Fibroblast of peridontal ligament (primary cell): Measurements from ENCODE around the gene ZNF273.
A peak's percentile ranks its signal among the peaks of the same experiment; 100 is the strongest.
"Not testable (repeated sequence)": the region's sequence is repeated elsewhere in the genome, so short reads cannot be mapped to it uniquely, and the experiment has no call there.

Experiments used
- DNase-seq: peaks from one replicate; pipeline ENCODE4 v3.0.0-alpha.2; 2010; ENCODE audit errors: extremely low read depth

The ZNF273 gene

DNA sequence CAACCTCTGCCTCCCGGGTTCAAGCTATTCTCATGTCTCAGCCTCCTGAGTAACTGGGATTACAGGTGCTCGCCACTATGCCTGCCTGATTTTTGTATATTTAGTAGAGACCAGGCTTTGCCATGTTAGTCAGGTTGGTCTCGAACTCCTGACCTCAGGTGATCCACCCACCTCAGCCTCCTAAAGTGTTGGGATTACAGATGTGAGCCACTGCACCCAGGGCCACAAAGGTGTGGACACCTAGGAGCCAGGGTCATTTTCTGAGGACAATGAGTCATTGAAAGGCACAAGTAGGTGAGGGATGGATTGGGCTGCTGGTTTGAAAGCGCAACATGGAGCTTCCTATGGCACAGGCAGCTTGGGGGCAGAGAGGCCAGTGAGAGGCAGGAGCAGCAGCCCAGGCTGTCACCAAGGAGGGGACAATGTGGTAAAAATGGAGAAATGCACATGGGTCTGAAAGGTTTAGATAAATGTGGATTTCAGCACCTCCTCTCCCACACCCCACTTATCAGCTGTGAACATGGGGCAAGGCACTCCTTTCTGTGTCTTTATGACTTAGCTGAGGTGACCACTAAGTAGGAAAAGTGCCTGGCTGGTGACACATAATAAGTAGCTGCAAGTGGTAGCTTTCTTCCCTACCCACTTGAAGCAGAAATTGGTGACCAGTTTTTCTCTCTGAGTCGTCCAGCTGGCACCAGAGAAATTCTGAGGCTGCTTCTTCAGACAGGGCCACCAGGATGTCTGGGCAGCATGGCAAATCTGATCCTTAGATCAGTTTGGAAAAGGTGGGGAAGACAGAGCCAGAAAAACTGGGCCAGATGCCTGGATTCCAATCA is 41.8 kb downstream of the ZNF273 start:
- not testable (repeated sequence) for DNase-seq

DNA sequence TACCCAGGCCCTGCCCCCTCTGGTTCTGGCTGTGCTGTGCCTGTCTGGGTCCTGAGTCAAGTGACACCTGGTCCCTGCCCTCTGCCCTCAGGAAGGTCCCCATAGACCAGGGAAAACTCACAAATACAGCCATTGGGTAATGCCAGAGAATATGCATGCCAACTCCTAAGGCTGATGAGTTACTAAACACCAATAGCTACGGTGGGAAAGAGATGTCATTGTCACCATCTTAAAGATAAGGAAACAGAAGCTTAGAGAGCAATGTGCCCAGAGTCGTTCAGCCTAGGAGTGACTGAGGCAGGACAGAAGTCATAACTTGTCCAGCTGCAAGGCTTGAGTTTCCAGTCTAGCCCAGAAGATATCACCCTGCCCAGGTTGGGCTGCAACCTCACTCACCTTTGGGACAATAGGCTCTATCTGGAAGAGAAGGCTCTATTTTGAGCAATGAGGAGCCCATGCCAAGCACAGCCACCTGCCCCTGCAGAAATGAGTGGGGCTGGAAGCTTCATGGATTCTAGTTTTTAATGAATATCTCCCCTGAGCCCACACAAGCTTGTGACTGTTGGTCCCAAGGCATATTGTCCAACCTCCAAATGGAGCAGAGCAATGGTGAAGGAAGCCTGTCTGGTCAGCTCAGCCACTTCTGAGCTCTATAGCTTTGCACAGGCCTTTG is 42.6 kb downstream of the ZNF273 start:
- DNase-seq = no peak

DNA sequence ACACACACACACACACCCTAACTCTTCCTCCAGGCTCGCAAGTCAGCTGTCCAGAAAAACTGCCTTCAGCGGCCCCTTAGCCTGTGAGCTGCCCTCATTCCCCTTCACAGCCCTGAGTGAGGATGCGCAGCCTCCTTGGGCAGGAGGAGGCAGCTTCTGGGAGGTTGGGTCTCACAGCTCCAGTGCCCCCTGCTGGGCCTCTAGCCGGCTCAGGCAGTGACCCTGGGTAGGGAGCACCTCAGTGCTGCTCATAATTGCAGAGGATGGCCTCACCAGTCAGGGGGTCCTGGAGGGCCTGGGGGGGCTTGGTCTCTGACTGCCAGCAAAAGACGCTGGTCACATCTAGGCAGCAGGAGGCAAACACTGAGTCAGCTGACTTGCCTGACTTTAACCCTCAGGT is 43.7 kb downstream of the ZNF273 start:
- DNase-seq = no peak

DNA sequence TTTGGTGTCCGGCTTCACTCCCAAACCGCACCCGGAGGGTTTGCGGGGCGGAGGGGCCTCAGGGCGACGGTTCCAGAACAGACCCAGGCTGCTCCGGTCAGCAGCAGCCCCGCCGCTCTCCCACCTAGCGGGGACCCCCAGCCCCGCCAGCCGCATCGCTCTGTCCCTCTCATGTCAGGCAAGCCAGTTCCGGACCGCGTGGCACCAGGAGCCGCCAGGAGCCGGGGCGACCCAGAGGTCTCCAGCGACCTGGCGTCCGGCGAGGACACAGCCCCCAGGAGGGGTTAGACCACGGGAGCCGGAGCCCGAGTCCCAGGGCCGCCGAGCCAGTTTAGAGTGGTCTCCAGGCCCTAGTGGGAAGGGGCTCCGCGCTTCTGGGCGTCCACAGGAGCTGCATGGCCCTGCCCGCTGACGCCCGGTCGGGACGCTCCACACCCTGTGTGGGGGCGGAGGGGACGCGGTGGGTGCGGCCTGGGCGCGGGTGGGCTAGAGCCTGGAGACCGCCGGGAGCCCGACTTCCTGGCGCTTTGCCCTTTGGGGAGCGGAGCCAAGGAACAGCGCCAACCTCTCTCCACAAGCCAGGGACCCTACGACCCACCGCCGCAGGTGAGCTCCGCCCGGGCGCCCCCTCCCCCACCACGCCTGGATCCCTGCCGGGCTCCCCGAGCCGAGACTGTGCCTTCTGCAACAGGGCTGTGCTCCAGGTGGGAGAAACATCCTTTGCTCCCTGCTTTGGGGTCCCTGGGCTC is 44.4 kb downstream of the ZNF273 start:
- no peak for DNase-seq

DNA sequence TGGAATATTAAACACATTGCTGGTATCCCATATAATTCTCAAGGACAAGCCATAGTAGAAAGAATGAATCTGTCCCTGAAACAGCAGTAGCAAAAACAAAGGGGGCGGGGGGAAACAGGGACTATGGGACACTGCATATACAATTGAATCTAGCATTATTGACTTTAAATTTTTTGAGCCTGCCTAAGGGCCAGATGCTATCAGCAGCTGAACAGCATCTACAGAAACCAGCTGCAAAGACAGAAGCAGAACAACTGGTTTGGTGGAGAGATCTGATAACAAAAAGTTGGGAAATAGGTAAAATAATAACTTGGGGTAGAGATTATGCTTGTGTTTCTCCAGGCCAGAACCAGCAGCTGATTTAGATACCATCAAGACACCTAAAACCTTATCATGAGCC is 45.7 kb downstream of the ZNF273 start:
- DNase-seq = not testable (repeated sequence)

DNA sequence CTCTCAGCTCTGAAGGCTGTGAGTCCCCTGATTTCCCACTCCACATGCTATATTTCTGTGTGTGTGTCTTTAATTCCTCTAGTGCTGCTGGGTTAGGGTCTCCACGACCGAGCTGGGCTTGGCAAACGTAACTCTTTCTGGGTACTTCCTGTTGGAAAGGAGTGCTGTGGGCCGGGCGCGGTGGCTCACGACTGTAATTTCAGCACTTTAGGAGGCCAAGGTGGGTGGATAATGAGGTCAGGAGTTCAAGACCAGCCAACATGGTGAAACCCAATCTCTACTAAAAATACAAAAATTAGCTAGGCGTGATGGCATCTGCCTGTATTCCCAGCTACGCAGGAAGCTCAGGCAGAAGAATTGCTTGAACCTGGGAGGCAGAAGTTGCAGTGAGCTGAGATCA is 47.6 kb downstream of the ZNF273 start:
- not testable (repeated sequence) for DNase-seq

DNA sequence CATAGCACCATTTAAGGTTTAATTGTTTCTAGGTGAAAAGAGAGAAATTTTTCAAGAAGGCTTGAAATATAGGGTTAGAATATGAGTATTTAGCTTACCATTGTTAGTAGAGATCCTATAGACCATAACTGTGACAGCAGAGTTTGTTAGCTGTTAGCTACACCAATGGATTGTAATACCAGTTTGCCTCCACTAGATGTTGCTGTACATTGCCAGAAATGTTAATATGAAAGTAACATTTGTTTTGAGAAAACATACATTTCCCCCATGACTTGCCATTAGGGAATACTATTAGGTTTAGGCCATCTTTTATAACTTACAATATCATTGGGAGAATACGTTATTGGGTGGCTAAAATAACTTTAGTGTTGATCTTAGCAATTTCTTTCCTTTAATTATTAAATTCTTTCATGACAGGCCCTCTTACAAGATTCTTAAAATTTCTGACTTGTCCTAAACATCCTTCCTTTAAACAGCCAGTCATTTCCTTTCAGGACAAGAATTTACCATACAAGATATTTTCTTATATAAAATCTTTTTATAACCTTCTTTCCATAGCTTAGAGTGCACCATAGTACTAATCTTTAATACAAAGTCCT is 48.3 kb downstream of the ZNF273 start:
- peak; percentile 63 for DNase-seq

DNA sequence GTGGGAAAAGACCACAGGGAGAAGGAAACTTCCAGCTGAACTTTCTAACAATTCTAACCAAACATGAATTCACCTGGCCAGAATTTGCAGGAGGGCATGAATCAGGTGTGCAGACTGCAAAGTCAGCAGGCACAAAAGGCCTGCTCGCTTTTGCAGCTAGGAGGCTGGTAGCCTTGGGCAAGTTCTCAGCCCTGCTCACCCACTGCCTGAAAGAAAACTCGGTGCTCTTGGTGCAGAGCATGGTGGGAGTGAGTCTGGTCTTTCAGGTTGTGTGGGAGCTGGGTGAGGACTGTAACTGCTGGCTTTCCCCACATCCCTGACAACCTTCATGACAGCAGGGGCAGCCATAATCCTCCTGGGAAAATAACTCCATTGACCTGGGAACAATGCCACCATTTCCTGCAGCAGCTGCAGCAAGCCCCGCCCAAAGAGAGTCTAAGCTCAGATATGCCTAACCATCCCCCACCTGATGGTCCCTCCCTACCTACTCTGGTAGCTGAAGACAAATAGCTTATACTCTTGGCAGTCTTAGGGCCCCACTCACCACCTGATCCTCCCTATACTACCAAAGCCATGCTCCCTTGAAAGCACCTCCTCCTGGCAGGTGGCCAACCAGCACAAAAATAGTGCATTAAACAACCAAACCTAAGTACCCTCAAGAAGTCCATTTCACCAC is 56.1 kb downstream of the ZNF273 start:
- no peak for DNase-seq

DNA sequence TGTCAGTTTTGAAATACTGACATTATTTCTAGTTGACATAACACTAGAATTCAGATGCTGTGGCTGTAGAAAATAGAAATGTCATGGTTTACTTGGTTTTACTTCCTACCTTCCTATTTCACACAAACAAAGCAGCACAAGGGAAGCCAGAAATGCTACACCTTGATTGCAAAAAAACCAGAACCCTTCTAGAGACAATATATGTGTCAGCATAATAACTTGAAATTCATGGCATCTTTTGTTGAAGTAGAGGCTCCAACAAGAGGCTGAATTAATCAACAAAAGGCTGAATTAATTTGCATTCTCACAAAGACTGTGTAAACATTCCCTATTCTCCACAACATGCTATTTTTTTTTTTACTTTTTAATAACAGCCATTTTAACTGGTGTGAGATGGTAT is 62.5 kb downstream of the ZNF273 start:
- no peak for DNase-seq

DNA sequence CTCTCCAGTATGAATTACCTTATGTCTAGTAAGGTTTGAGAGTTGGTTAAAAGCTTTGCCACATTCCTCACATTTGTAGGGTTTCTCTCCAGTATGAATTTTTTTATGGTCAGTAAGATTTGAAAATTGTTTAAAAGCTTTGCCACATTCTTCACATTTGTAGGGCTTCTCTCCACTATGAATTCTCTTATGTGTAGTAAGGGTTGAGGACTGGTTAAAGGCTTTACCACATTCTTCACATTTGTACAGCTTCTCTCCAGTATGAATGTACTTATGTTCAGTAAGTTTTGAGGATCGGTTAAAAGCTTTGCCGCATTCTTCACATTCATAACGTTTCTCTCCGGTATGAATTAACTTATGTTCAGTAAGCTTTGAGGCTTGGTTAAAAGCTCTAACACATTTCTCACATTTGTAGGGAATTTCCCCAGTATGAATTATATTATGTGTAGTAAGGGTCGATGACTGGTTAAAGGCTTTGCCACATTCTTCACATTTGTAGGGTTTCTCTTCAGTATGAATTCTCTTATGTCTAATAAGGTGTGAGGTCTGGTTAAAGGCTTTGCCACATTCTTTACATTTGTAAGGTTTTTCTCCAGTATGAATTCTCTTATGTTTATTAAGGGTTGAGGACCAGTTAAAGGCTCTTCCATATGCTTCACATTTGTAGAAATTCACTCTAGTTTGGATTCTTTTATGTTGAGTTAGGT is 75.6 kb downstream of the ZNF273 start:
- DNase-seq = no peak
